Cardiac septum (tissue), 1 donor: ENCODE results near the gene DENND5B. TPM values are rescaled to one million over a fixed set of nuclear protein-coding genes. Genes with fewer than 3 reads are reported as not detected.

ENCODE experiments used
- DNase-seq: peaks from one replicate; pipeline ENCODE4 v3.0.0-alpha.2; 2020; ENCODE audit warnings: low spot score
- intact Hi-C: fragments of 100-400 bp; cut with DNase I; formaldehyde crosslinking; loops from one replicate; pipeline ENCODE4 v1.14.0; 2022
- total RNA-seq: library from RNA; stranded (reverse); fragmentation: NEBNext Ultra II Directional; extraction: Animal tissue kit (Norgen Biotek cat#: 25700); gene quantifications from one replicate; pipeline ENCODE4 v1.2.1, GENCODE V29; 2021
- donor health status: DM: no; HTN: no; CAD: no.

DENND5B gene
- total RNA-seq, 1 donor from 2014 or later: 42.3 TPM

DNA sequence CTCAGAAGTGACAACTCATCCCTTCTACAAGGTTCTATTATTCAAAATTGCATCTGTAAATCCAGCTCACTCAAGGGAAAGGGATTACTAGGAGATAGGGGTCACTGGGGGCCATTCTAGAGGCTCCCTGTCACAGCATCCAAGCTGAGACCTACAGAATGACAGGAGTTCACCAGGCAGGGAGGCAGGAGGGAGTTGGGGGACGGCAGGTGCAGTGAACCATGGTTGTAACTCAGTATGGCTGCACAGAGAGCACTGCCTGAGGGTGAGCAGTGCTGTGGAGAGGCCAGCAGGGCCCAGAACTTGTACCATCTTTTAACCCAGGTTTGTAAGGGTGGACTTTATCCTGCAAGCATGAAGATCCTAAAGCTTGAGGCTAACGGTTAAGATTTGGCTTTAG lies 227.1 kb downstream of the DENND5B start:
- intact Hi-C loops: no loop called here
- DNase-seq: no peak

DNA sequence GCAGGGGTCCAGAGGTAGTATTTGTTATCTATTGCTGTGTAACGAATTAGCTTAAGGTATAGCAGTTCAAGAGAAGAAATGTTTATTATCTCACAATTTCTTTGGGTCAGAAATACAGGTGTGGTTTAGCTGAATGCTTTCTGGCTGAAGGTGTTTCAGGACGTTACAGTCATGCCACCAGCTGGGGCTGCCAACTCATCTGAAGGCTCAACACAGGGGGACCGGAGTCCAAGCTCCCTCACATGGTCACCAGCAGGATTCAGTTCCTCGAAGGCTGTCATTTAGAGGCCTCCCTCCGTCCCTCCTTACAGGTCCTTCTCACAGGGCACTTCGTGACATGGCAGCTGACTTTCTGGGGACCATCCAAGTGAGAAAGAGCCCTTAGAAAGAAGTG lies 227.5 kb downstream of the DENND5B start:
- DNase-seq: no peak
- intact Hi-C loops: no loop called here

DNA sequence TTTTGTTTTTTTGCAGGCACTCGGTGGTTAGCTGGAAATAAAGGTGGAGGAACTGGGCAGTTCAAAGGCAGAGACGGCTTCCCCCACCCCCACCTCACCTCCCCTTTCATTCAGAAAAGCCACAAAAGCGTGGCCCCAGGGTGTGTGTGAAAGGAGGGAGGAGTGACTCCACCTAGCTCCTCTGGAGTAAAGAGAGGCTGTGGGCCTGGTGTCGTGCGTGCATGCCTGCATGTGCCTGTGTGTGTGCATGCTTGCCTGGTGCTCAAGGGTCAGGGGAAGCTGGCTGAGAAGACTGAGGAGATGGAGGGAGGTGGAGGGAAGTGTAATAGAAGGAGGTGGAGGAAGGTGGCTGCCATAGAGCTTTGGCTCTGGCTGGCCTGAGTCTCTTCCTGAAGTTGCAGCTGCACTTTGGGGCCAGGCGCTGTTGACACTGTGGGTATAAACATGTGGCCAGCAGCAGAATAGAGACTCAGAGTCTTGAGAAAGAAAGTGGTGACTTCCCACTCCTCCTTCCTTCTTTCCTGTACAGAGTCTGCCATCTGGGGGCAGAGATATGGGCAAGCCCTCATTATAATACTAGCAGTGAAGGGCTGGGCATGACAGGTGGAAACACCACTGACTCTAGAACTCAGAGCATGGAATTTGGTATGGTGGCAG lies 228.0 kb downstream of the DENND5B start:
- no peak for DNase-seq
- intact Hi-C loops: no loop called here

DNA sequence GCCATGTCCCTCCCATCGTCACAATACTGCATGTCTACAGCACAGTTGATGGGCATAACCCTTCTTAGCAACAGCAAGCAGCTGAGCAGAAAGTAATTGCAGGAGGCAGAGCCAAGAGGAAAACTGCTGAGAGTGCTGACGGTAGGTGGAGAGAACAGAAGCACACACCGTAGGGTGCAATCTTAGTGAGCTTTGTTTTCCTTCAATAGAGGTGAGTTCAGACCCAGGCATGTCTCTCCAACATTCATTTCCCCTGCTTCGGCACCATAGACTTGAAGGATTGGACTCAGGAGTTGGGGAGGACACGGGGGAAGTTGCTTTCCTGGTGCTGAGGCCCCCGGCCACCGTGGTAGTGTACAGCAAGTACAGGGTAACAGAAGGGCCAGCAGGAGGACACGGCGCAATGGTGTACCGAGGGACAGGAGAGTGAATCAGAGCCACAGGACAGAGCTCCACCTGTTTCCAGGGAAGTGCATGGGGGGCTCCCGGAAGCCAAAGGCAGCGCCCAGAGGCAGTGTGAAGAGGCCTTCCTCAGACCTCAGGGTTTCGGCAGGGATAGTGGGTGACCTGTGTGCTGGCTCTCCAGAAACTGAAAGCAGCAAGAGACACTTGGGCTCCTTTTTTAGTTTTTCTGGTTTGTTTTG lies 228.7 kb downstream of the DENND5B start:
- no peak for DNase-seq
- intact Hi-C loops: no loop called here

DNA sequence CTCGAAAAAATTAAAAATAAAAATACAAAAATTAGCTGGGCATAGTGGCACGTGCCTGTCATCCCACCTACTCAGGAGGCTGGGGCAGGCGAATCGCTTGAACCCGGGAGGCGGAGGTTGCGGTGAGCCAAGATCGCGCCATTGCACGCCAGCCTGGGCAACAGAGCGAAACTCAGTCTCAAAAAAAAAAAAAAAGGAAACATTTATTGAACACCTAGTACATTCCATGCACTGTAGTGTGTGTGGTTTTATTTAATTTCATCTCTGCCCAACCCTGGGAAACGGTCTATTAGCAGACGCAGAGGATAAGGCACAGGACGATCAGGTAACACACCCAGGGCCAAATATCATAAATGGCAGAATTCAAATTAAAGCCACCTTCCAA lies 229.2 kb downstream of the DENND5B start:
- no peak for DNase-seq
- intact Hi-C loops: no loop called here

DNA sequence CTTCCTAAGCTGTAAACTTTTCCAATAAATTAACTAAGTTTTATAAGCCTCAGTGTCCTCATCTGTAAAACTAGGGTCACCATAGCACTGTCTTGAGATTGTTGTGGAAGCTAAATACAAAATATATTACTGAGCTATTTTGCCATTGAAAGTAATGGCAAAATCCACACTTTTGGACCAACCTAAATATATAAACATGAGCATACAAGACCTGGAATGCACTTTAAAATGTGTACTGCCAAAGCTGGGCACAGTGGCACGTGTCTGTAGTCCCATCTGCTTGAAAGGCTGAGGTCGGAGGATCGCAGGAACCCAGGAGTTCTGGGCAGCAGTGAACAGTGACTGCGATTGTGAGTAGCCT lies 235.2 kb downstream of the DENND5B start:
- intact Hi-C loops: no loop called here

DNA sequence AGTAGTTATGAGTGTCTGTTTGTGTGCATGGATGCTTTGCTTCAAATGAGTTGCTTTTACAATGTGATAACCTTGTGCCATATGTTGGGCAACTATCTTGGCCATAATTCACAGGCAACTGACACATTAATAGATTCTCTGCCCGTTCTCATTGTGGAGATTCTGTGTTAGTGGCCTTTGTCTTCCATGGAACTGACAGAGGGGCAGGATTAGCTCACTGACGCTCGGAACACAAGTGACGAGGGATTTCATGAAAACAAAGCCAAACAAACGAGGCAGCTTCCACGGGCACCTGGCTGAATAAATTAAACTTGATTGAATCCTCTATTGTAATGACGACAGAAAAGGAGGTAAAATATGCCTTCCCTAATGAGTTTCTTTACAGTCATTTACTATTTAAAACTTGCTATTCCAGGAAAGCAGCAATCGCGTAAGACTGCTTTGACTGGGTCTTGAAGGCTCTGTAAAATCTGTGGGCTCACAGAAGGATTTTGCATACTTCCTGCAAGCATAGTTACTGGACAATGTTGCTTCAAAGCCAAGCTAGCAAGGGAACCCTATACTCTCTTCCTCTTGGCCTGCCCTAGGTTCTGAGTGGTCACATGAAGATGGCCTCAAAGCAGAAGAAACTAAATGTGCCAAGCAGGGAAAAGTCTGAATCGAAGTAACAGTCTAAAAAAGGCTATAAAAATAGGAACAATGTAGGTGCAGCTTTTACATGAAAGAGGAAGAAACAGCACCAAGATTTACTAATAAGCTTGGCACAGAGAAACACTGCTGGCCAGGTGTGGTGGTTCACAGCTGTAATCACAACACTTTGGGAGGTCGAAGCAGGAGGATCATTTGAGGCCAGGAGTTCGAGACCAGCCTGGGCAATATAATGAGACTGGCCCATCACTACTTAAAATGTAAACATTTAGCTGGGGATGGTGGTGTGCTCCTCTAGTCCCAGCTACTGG lies 236.9 kb downstream of the DENND5B start:
- intact Hi-C loops: no loop called here

More for the DNA sequence above, 235.2 kb downstream of the DENND5B start:
- DNase-seq: no peak

DNA sequence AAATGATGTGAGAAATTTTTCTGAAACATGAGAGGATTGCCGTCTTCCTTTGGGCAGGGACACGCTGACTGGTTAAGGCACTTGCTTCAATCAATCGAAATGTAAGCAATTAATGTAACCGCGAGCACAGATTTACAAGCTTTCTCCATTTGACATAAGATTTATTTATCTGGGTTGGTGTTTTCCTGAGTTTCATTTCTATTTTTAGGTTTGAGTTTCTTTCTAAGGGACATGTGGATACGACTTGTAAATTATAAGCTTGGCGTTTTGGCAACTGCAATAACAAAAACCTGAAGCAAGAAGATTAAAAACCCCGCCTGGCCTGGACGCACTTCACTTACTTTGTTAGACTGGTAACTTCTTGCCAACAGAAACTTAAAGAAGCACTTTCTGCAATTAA lies 244.7 kb downstream of the DENND5B start:
- intact Hi-C loops: no loop called here
- no peak for DNase-seq

More for the DNA sequence above, 236.9 kb downstream of the DENND5B start:
- DNase-seq: no peak

DNA sequence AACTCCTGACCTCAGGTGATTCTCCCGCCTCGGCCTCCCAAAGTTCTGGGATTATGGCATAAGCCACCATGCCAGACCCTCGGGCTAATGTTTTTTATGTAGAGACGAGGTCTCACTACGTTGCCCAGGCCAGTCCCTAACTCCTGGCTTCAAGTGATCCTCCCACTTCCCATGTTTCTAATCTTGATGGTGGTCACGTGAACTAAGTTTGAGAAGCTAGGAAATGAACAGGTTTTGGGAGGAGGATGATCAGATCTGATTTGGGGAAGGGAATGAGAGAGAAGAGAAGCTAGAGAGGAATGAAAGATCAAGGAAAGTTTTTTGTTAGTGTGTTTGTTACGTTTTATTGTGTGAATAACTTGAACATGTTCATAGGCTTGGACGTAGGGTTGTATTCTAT lies 247.8 kb downstream of the DENND5B start:
- intact Hi-C loops: no loop called here
- DNase-seq: no peak

DNA sequence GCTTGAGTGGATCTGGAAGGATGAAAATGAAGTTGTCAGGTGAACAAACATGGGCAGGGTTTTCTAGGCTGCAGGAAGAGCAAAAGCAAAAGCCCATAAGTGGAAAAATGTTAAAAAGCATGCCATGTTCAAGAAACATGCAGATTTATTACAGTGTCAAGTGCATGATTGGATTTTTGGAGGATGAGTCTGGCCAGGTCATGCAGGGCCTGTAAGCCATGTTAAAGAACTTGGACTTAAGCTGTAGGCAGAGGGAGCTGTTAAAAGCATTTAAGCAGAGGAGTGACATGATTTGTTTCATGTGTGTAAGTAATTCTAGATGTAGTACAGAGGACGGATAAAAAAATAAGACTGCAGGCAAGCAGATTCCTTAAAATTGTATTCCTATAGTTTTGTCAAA lies 248.7 kb downstream of the DENND5B start:
- DNase-seq: no peak
- intact Hi-C loops: no loop called here

DNA sequence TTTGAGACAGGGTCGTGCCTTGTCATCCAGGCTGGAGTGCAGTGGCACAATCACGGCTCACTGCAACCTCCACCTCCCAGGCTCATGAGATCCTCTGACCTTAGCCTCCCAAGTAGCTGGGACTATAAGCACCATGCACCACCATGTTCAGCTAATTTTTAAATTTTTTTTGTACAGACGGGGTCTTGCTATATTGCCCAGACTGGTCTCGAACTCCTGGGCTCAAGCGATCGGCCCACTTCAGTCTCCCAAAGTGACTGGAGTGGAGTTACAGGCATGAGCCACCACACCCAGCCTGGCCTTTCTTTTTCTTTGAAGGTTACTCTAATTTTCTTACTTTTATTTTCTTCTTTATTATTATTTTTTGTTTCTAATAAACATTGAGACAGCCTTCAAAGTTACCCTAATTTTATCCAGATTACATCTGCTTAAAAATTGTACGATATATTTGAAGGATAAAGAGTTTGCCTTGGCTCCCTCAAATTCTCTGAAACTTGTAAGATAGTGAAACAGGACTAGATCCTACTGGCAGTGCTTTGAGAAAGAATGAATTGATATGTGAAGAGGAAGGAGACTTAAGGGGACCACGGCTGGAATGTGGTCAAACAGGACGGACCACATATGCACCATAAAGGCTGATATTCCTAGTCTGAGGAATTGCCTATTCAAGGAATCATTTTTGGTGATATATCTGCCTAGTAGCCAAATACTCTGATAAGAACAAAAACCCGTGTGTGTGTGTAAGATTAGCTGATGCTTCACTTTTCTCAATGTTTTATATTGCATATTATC lies 250.9 kb downstream of the DENND5B start:
- intact Hi-C loops: no loop called here
- DNase-seq: no peak

DNA sequence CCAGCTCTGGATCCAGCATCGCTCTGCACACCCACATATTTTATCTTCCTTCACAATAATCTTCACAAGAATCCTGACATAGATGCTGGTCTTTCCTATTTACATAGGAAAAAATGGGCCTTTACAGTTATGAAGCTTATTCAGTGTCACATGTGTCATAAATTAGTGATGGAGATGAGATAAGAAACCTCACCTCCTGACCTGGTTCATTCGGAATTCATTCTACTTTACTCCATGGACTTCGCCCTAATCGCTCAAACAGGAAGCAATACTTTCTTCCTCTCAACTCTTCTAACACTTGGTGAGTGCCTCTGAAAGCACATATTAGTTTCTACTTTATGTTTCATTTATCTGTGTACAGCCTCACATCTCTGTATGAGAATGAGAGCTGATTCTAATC lies 253.0 kb downstream of the DENND5B start:
- DNase-seq: no peak
- intact Hi-C loops: no loop called here

Other genes starting within 250 kb of the DENND5B start
- 5.7 TPM for gene ETFBKMT, start 68.6 kb upstream of the DENND5B start, total RNA-seq
- 9.2 TPM for gene AMN1, start 137.9 kb upstream of the DENND5B start, total RNA-seq